K562 (cell line): ENCODE data around the gene PACS1.

ENCODE experiments used
- CTCF ChIP-seq, 3 experiments: IDR thresholded peaks in 2 of 3; conservative IDR thresholded peaks in 1 of 3; 2 replicates each; pipeline ENCODE4 v1.5.1; 2011 to 2012; ENCODE audit warnings: low read length in 3 of 3, mild to moderate bottlenecking in 3 of 3, control low read depth in 2 of 3, improper control_type of control experiment in 1 of 3, inconsistent platforms in 1 of 3, low read depth in 1 of 3, mixed read lengths in 1 of 3, moderate library complexity in 1 of 3; ENCODE audit not compliant: insufficient read depth in 2 of 3
- CUX1 ChIP-seq: fragments of 200-800 bp; sonication (Bioruptor generic); IDR thresholded peaks from 2 replicates; pipeline ENCODE4 v1.6.1; 2016; ENCODE audit warnings: missing genetic modification characterization, missing compliant biosample characterization
- GATAD2B ChIP-seq: fragments of 450-650 bp; IDR thresholded peaks from 2 replicates; pipeline ENCODE4 v1.6.1; 2017; ENCODE audit warnings: mild to moderate bottlenecking, borderline replicate concordance
- MTA2 ChIP-seq: fragments of 450-650 bp; IDR thresholded peaks from 2 replicates; pipeline ENCODE4 v1.6.1; 2016; ENCODE audit warnings: low read depth
- RFX7 ChIP-seq: fragments of 250-450 bp; sonication (Bioruptor Pico); IDR thresholded peaks from 2 replicates; pipeline ENCODE4 v1.5.1; 2021; ENCODE audit warnings: mild to moderate bottlenecking
- SMAD4 ChIP-seq: fragments of 250-450 bp; sonication (Bioruptor Pico); conservative IDR thresholded peaks from 2 replicates; pipeline ENCODE4 v1.8.0; 2021; ENCODE audit warnings: inconsistent platforms, mild to moderate bottlenecking, moderate library complexity
- SNIP1 ChIP-seq: fragments of 450-650 bp; IDR thresholded peaks from 2 replicates; pipeline ENCODE4 v1.7.1; 2017; ENCODE audit warnings: low read depth, mild to moderate bottlenecking
- TSC22D4 ChIP-seq: fragments of 450-650 bp; IDR thresholded peaks from 2 replicates; pipeline ENCODE4 v1.6.1; 2016; ENCODE audit warnings: missing genetic modification characterization, missing biosample characterization, control low read depth
- ZBTB1 ChIP-seq: sonication (generic); formaldehyde crosslinking; IDR thresholded peaks from 2 replicates; pipeline ENCODE4 v1.8.1; 2023; ENCODE audit warnings: missing genetic modification reagents, low read depth, mild to moderate bottlenecking, borderline replicate concordance
- ZBTB12 ChIP-seq: fragments of 250-450 bp; sonication (Bioruptor Pico); IDR thresholded peaks from 2 replicates; pipeline ENCODE4 v1.4.0; 2020
- ZNF280B ChIP-seq: fragments of 250-450 bp; sonication (Bioruptor Pico); IDR thresholded peaks from 2 replicates; pipeline ENCODE4 v1.5.1; 2021; ENCODE audit warnings: mild to moderate bottlenecking
- ZNF589 ChIP-seq: fragments of 200-800 bp; sonication (Bioruptor generic); IDR thresholded peaks from 2 replicates; pipeline ENCODE4 v1.6.1; 2016; ENCODE audit warnings: low read depth, missing genetic modification characterization, missing compliant biosample characterization
- ZNF780A ChIP-seq: fragments of 250-450 bp; sonication (Bioruptor Pico); IDR thresholded peaks from 2 replicates; pipeline ENCODE4 v1.5.0; 2021; ENCODE audit warnings: mild to moderate bottlenecking

GRCh38 chr11:66064571-66064970 is 5.5 kb upstream of the PACS1 start:
- TF ChIP-seq SMAD4 (CRISPR knock-in tag), result no peak
- no peak for TF ChIP-seq SNIP1
- no peak for TF ChIP-seq ZNF780A
- TF ChIP-seq ZBTB1 (CRISPR knock-in tag), result no peak
- TF ChIP-seq ZNF280B (CRISPR knock-in tag), result no peak
- TF ChIP-seq CTCF (IDR thresholded peaks at IDR 0.05 in 2 of 3, conservative IDR thresholded peaks at IDR 0.05 in 1 of 3; ENCODE audit: insufficient read depth in 2 of 3, low read depth in 1 of 3, low read length in 3 of 3), result no peak
- no peak for TF ChIP-seq ZBTB12
- TF ChIP-seq GATAD2B, result no peak
- TF ChIP-seq TSC22D4 (tag), result no peak
- TF ChIP-seq RFX7, result no peak
- no peak for TF ChIP-seq CUX1
- TF ChIP-seq MTA2, result no peak
- TF ChIP-seq ZNF589 (CRISPR knock-in tag), result no peak
